AG04450 (cell line): ENCODE results near the gene SDR42E2. TPM values are rescaled to one million over a fixed set of nuclear protein-coding genes. Genes with fewer than 3 reads are reported as not detected.

Experiments
- CTCF ChIA-PET: fragments of 300-600, 350-600 bp; formaldehyde crosslinking; extraction: SDS; loops from one replicate; lab custom pipeline; 2022; ENCODE audit warnings: antibody characterized with exemption, inconsistent platforms; lab: Charles Lee
- POLR2A ChIA-PET: fragments of 350-600 bp; formaldehyde crosslinking; extraction: SDS; loops from one replicate; lab custom pipeline; 2021; ENCODE audit warnings: antibody characterized with exemption, inconsistent platforms; lab: Yijun Ruan, JAX
- DNase-seq: peaks from one replicate; pipeline ENCODE4 v3.0.0-alpha.2; 2011; ENCODE audit warnings: low read depth, low spot score
- H3K27ac ChIP-seq: one replicate; pipeline ENCODE4 v1.5.1; 2012; ENCODE audit warnings: low read depth, low read length, control low read depth
- H3K27me3 ChIP-seq: one replicate; pipeline ENCODE4 v1.6.0; 2012; ENCODE audit warnings: low read length; ENCODE audit not compliant: control insufficient read depth, insufficient read depth
- H3K4me3 ChIP-seq: 2 replicates; pipeline ENCODE4 v1.5.1; 2011; ENCODE audit warnings: mild to moderate bottlenecking, low read depth, low read length, control low read depth
- H3K9me3 ChIP-seq: 2 replicates; pipeline ENCODE4 v1.5.1; 2012; ENCODE audit warnings: low read length; ENCODE audit not compliant: control insufficient read depth, insufficient read depth
- polyA plus RNA-seq: library from polyadenylated mRNA; depleted of rRNA; stranded (reverse); fragments of >200 nt; gene quantifications from 2 replicates; pipeline ENCODE4 v1.2.3, GENCODE V29; 2011
- TF ChIP-seq, protein P1 (sequence below): IDR thresholded peaks from 2 replicates; pipeline ENCODE4 v1.5.1; 2011; ENCODE audit warnings: low read depth, low read length, control low read depth, inconsistent platforms

The SDR42E2 gene
- polyA plus RNA-seq, 1 experiment, result not detected

DNA sequence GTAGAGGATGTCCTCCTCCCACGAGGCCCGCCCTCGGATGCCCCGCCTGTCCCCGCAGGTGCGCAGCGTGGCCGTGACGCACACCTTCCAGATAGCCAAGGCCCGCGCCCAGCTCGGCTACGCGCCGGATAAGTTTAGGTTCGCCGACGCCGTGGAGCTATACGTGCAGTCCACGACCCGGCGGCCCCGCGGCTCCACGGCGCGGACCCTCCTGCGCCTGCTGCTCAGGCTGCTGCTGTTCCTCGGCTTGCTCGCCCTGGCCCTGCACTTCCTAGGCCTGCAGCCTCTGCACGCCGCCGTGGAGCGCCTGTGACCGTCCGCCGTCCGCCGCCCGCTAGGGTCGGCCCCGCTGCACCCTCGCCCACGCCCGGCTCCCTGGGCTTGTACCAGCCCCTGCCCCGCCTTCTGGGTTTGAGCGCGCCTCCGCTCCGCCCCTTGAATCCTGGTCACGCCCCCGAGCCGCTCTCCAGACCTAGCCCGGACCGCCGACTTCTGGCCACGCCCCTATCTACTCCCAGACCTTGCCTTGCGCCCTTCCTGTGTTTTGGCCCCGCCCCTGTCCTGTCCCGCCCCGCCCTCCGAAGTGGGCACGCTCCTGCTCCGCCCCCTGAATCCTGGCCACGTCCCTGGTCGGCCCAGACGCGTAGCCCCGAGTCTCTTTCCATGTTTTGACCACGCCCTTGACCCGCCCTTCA is 27.9 kb downstream of the SDR42E2 start:
- Histone ChIP-seq H3K9me3 (no peaks in the 10 kb centered on the region), H3K27me3 (no peaks in the 10 kb centered on the region), H3K4me3 (peak overlapping the region; percentile 64), H3K27ac (no peak overlapping the region)
- TF ChIP-seq, protein P1, sequence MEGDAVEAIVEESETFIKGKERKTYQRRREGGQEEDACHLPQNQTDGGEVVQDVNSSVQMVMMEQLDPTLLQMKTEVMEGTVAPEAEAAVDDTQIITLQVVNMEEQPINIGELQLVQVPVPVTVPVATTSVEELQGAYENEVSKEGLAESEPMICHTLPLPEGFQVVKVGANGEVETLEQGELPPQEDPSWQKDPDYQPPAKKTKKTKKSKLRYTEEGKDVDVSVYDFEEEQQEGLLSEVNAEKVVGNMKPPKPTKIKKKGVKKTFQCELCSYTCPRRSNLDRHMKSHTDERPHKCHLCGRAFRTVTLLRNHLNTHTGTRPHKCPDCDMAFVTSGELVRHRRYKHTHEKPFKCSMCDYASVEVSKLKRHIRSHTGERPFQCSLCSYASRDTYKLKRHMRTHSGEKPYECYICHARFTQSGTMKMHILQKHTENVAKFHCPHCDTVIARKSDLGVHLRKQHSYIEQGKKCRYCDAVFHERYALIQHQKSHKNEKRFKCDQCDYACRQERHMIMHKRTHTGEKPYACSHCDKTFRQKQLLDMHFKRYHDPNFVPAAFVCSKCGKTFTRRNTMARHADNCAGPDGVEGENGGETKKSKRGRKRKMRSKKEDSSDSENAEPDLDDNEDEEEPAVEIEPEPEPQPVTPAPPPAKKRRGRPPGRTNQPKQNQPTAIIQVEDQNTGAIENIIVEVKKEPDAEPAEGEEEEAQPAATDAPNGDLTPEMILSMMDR, result no peak
- ChIA-PET POLR2A (interaction anchor here (1.8 to 2.4 kb wide), 2 partner anchors 16 to 183 kb away, joined by 6 to 10 read pairs; partner anchors contain the start of genes EEF2K and MOSMO), CTCF (interaction anchor here (1.1 to 5.2 kb wide), 7 partner anchors 91 to 241 kb away, joined by 3 to 187 read pairs (median 25); partner anchors contain the start of genes MOSMO and PDZD9)
- peak; percentile 100 for DNase-seq

DNA sequence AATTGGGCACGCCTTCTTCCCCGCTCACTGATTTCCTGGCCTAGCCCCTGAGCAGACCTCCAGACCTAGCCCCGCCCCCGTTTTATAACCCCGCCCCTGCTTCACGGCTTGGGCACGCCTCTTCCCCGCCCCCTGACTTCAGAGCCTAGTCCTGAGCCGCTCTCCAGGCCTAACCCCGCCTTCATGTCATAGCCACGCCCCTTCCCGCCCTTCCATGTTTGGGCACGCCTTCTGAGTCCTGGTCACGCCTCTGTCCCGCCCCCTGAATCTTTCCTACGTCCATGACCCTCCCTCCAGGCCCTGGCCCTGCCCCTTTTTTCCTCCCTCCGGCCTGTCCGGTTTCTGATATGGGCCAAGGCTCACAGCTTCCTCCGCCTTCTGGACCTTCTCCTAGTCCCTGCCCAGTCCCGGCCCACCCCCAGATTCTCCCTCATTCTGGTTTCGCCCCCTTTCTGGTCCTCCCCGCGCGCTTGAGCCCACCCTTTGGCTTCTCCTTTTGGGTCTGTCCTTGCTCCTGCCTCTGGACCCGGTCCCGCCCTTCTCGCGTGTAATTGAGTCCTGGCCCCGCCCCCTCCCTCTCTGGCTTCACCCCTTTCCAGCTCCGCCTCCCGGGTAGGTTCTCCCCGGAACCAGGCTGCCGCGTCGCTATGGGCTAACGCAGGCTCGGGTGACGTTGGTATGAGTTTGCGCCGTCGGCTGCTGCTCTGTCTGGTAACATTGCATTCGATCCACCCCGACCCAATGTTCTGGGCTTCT is 28.6 kb downstream of the SDR42E2 start:
- Histone ChIP-seq H3K27ac (peak overlapping the region; percentile 98), H3K9me3 (no peaks in the 10 kb centered on the region), H3K27me3 (no peaks in the 10 kb centered on the region), H3K4me3 (peak overlapping the region; percentile 70)
- ChIA-PET CTCF (interaction anchor here (0.7 to 3.7 kb wide), 6 partner anchors 15 to 189 kb away, joined by 4 to 61 read pairs (median 8); partner anchors contain the start of genes EEF2K and MOSMO), POLR2A (interaction anchor here (0.6 to 2.4 kb wide), 6 partner anchors 9 to 183 kb away, joined by 3 to 10 read pairs (median 6); partner anchors contain the start of genes EEF2K and MOSMO)
- DNase-seq, result peak; percentile 100
- TF ChIP-seq, protein P1, result no peak

DNA sequence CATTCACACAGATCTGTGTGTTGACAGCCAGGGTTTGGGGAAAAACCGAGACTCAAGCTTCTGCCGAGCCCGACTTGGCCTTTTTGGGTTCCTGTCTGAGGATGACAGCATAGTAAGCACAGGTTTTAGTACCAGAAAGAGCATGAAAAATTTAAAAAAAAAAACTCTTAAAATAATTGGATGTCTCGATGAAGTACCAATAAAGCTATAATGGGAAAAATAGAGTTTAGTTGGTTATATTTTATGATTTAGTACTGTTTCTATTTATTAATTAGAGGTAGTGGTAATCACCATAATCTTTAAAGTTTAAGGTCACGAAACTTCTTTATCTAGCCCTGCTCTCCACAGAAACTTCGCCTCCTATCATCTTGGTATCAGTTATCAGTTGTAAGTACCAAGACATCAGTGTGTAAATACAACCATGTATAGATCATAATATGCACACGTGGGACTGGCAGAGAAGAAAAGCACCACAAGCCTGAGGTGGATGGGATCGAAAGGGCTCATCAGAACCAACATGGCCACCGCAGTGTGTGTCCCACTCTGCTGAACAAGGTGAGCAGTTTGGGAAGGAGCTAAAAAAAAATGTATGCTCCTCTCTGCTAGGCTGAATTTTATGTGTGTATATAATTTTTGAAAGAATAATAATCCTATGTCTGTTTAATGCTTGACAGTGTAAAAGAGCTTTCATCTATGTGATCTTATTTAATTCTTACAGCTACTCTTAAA is 29.4 kb downstream of the SDR42E2 start:
- Histone ChIP-seq H3K27ac (peak overlapping the region; percentile 98), H3K4me3 (peak overlapping the region; percentile 70), H3K9me3 (no peaks in the 10 kb centered on the region), H3K27me3 (no peaks in the 10 kb centered on the region)
- POLR2A ChIA-PET, result interaction anchor here (0.7 to 2.4 kb wide), 5 partner anchors 8 to 184 kb away, joined by 3 to 10 read pairs (median 5); partner anchors contain the start of genes EEF2K and MOSMO
- TF ChIP-seq, protein P1, result no peak
- CTCF ChIA-PET, result interaction anchor here (0.7 to 2.1 kb wide), 9 partner anchors 14 to 192 kb away, joined by 3 to 14 read pairs (median 4); partner anchors contain the start of genes EEF2K and POLR3E
- no peak for DNase-seq

DNA sequence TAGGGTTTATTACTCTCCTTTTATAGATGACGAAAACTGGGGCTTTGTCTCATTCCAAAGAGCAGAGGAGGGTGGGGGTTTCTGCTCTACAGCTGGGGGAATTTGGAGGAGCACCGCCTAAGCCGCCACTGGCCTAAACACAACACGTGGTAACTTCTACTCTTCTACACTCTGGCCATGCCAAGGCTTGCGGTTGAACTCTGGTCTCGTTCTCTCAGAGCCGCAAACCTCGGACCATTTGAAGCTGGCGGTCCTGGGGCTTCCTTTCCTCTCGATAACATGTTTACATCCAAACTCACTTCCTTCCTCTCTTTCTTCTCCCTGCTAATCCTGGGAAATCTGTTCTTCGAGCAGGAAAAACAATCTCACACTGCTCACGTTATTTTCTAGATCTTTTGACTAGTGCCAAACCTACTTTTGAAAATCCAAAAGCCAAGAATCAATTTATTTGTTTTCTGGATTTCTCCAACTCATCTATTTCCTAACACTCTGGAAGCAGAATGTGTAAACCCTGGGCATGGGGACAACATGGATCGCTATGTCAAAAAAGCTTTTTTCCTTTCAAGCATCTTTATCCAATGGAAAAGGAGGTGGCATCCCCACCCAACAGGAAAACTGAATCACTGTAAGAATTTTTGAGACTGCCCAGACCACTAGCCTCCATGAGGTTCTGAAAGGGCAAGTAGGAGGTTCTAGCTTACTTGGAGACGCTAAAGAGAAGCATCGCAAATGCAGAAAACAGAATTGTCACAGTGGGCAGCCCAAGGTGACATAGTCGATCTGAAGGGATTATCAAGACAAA is 30.2 kb downstream of the SDR42E2 start:
- ChIA-PET CTCF (interaction anchor here (1.0 to 2.1 kb wide), 5 partner anchors 104 to 191 kb away, joined by 3 to 14 read pairs (median 6); partner anchors contain the start of gene POLR3E), POLR2A (interaction anchor here (1.8 to 2.4 kb wide), 2 partner anchors 14 to 185 kb away, joined by 6 to 10 read pairs; partner anchors contain the start of genes EEF2K and MOSMO)
- TF ChIP-seq, protein P1, result no peak
- DNase-seq, result peak; percentile 77
- Histone ChIP-seq H3K27me3 (no peaks in the 10 kb centered on the region), H3K4me3 (peak overlapping the region; percentile 70), H3K27ac (peak overlapping the region; percentile 98), H3K9me3 (no peaks in the 10 kb centered on the region)
